Vein endothelial cell (primary cell): Measurements from ENCODE around the gene KLHDC4. TPM values are rescaled to one million over a fixed set of nuclear protein-coding genes. Genes with fewer than 3 reads are reported as not detected.

ENCODE experiments used
- total RNA-seq: library from RNA; depleted of rRNA; stranded (reverse); fragments of >200 nt; gene quantifications from 2 replicates; pipeline ENCODE4 v1.2.3, GENCODE V29; 2012

KLHDC4 gene
- 28.4 and 32.1 TPM in 2 replicates for total RNA-seq

GRCh38 chr16:87765776-87766484, at the start of gene KLHDC4:
TSS of gene KLHDC4 (minus strand) at chr16:87765986. CDS start at chr16:87765890, 96 bp downstream.

Other genes with a start within 250 kb of the KLHDC4 start
- 0.48 and 0.65 TPM in 2 replicates for gene JPH3, start 163.5 kb downstream of the KLHDC4 start, total RNA-seq
- 15.7 and 27.1 TPM in 2 replicates for gene SLC7A5, start 103.5 kb upstream of the KLHDC4 start, total RNA-seq
- gene CA5A, start 170.5 kb upstream of the KLHDC4 start, total RNA-seq: not detected in 2 replicates
- gene BANP, start 185.4 kb upstream of the KLHDC4 start, total RNA-seq: 17.0 and 21.0 TPM in 2 replicates